Myocyte (in vitro differentiated cells): ENCODE data around the gene EXOC6B. TPM values are rescaled to one million over a fixed set of nuclear protein-coding genes. Genes with fewer than 3 reads are reported as not detected.
"Not testable (repeated sequence)": the region's sequence is repeated elsewhere in the genome, so short reads cannot be mapped to it uniquely, and the experiment has no call there.

Experiments used
- DNase-seq: peaks from one replicate; pipeline ENCODE4 v3.0.0-alpha.2; 2012; ENCODE audit warnings: low read depth
- total RNA-seq: library from RNA; depleted of rRNA; stranded (reverse); fragments of >200 nt; gene quantifications from 2 replicates; pipeline ENCODE4 v1.2.3, GENCODE V29; 2014

Gene EXOC6B
- total RNA-seq, 1 donor from 2014 or later = 15.4 TPM

DNA sequence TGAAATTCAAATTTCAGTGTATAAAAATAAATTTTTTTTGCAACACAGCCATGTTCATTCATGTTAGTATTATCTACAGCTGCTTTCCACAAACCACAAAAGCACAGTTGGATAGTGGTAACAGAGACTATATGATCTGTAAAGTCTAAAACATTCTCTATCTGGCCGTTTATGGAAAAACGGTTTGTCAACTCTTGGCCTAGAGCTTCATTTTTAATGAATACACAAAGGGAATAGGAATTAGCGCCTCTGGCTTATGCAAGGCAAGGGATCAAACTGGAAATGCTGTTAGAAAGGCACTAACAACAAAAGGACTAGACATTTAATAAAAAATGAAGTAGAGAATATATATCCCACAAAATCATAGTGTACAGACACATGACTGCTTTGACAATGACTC lies 211.9 kb downstream of the EXOC6B start:
- DNase-seq = peak; percentile 21

DNA sequence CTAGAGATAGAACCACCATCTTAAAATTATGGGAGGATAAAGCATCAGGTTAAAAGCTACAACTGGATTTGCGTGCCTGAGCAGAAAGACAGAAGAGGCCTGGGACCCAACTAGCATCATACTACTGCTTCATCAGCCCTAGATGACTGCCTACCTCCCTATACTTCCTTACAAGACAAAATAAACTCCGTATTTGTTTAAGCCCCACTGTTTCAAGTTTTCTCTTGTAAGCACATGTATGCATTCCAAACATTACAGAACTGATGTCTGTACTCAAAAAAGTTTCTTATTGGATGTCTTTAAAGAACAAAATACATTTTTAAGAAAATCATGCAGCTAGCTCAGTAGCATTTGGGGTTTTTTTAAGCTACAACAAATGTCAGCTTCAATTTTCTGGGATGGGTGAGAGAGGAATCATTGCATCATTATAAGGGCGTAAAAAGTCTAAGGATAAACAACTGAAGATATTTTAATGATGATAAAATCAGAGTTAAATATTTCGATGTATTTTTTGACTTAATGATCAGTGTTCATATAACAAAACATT lies 213.1 kb downstream of the EXOC6B start:
- DNase-seq = no peak

DNA sequence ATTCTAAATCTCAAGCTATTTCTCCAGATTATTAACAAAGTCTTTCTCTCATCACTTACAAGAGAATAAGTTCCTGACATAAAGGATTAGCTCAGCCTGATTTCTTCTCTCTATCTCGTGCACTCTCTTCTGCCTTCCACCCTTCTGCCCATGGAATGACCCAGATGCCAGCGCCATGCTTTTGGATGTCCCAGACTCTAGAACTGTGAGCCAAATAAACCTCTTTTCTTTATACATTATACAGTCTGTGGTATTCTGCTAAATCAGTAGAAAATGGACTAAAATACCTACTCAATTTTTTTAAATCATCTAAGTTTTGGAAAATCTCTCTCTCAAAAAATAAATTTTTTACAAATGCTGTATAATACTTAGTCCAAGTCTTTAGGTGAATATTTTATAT lies 218.6 kb downstream of the EXOC6B start:
- DNase-seq = no peak

DNA sequence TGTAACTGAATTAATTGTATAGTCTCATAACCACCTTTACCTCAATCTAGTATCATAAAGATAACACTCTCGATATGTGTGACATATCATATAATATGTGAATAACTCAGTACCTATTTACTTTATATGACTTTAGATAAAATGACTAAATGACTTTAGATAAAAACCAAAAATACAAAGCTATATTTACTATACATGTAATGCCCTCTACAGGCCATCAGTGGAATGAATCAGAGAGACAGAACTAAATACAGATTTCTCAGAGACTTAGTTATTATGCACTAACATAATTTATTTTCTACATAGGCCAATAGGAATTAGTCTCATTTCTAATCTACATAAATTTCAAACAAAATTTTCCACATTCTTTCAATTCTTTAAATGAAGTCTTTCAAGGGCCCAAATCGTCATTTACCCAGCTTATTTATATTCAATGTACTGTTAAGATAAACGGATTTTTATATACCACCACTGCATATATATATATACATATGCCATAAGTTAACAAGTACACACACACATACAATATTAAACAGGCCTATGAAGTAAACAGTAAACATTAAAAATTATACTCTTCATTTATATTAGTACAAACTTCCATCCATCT lies 219.9 kb downstream of the EXOC6B start:
- DNase-seq = peak; percentile 14

DNA sequence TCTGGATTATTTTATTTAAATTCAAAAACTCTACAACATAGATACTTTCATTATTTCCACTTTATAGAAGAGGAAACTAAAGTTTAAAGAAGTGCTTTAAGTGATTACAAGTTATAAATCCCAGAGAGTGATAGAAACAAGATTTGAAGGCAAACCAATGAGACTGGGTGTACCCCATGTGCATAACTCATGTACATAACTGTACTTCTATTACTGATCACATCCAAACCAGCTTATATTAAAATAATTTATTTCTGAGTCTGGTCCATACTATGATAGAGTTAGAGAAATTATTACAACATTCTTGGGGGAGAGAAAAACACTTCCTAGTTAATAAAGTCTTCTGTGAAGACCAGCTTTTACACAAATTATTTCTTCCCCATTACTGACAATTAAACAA lies 221.4 kb downstream of the EXOC6B start:
- DNase-seq = no peak

DNA sequence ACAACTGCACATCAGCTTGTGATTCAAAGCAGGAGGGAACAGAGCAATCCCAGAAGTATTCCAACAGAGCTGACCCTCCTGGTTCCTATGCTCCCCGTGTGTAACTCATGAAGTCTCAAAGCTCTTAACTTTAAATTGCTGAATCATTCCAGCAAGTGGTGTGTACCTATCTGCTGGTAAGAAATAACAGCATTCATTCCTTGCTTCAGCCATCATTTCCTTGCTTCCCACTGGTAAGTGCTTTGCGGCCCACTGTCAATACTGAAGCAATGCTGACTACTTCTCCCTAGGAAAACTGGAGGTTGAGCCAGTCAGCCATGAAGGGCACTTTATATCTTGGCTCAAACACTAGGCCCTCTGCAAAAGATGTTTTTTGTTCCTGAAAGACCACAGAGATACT lies 222.4 kb downstream of the EXOC6B start:
- no peak for DNase-seq

DNA sequence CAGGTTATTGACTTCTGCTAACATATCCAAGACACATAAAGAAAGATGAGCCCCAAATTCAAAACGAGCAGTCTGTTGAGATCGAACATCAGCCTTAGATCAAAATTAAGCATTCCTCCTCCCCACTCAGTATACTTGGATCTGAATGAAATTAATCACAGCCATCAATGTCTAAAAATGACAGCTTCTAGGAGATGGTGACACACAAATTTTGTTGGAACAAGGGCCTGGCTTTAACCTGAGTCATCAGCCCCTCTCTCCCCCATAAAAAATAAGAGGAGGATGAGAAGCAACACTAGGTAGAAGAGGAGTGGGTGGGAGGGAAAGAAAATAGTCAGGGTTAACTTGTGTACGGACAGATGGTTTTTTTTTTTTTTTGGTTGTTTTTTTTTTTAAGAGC lies 223.1 kb downstream of the EXOC6B start:
- DNase-seq = no peak

DNA sequence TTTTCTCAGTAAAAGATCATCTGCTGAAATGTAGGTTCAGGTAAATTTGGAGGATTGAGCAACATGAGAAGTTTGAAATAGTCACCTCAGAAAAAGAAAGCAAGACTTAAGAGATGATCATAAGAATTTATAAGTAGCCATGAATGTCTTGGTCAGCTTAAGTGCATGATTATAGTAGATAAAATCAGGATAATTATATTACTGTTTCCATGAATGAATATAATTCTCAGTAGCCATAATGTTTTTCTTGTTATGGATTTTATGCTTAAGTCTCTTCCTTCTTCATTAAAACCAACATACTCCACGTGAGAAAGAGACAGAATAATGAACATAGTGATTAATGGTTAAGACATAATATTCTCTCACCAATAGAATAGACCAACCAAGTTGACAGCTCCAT lies 223.7 kb downstream of the EXOC6B start:
- DNase-seq = no peak

DNA sequence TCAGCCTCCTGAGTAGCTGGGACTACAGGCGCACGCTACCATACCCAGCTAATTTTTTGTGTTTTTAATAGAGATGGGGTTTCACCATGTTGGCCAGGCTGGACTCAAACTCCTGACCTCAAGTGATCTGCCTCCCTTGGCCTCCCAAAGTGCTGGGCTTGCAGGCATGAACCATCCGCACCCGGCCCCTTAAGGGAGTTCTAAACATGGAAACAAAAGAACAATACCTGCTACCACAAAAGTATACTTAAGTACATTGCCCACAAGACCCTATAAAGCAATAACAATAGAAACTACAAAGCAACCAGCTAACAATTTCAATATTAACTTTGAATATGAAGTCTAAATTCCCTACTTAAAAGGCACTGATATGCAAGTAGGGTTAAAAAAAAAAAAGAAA lies 242.0 kb downstream of the EXOC6B start:
- DNase-seq = not testable (repeated sequence)

DNA sequence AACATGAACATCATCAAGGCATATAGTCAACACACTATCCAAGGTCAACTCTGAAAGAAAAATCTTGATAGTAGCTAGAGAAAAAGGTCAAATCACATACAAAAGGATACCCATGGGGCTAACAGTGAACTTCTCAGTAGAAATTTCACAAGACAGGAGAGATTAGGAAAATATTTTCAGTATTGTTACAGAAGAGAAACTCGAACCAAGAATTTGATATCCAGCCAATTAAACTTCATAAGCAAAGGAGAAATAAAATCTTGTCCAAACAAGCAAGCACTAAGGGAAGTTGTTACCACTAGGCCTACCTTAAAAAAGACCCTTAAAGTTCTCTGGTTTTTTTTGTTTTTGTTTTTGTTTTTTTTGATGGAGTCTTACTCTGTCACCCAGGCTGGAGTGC lies 242.5 kb downstream of the EXOC6B start:
- DNase-seq = no peak

DNA sequence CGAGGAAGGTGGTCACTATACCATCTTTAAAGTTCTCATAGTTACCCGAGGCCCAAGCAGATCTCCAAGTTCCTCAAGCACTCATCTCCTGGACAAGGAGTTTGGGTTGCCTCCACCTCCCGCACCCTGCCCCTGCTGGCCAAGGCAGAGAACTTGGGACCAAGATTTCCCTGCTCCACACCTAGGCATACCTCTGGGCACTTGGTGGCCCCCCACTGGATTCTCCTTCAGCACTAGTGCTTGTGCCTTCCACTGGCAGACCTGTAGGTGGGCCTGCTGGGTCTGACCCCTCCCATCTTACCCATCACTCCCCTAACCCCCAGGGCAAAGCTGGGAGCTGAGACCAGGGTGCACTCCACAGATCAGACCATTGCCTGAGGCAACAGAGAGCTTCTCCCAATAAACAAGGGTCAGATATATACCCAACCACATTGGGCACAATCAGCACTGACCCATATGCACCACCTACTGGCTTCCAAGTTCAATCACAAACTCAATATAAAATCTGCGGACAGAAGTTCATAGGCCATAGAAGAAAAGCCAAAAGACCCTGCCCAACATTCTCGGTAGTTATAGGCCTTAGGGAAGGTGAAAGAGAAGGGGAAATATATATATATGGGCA lies 244.2 kb downstream of the EXOC6B start:
- no peak for DNase-seq

DNA sequence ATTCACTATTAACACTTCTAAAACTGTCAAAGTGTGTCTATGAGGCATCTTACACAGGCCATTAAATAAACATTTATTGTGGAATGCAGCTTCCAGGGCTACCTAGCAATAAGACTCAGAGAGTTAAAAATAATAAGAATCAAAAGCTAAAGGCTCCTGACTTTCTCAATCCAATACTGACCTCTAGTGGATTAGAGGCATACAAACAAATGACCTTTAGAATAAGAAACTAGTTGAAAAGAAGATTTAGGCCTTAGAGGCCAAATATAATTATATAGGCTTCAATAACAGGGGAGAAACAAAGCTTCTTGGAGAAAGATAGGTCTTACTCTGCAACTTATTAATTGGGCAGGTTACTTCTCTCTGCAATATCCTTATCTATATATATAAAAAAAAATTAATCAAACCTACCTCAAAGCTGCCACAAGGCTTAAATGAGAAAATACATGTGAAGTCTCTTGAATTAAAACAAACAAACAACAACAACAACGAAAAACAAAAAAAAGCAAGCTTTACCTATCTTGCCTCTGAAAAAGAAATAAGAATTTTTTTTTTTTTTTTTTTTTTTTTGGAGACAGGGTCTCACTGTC lies 246.1 kb downstream of the EXOC6B start:
- DNase-seq = peak; percentile 63

DNA sequence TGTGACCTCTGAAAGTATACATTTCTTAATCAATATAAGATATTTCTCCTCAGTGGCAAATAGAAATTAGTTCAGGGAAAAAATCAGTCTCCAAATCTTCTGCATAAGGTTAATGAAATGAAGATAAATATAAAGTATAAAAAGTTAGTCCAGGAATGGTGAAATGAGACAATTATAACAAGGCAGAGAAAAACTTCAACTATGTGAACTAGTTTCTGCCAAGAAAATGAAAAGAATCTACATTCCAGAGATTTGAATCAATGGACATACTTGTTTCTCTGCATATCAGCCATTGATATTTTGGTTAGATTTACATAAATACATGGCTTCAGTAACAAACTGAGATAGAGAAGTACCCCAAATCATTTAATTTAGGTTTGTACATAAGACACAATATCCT lies 249.0 kb downstream of the EXOC6B start:
- no peak for DNase-seq

DNA sequence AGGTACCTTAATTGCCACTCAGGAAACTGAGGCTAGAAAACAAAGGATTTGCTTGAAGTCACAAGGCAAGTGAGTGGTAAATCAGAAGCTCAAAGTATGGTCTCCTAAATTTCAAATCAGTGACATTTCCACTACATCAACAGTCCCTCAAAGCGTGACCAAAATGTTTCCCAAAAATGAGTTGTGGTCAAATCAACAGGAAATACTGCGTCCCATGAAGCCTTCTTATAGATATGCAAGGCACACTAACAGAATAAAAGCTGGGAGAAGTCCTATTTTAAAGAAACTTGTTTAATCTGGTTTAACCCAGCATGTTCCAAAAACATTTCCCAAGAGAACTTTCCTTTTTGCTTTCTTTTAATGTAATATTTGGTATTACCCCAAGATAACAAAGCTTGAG lies 249.4 kb downstream of the EXOC6B start:
- DNase-seq = no peak

DNA sequence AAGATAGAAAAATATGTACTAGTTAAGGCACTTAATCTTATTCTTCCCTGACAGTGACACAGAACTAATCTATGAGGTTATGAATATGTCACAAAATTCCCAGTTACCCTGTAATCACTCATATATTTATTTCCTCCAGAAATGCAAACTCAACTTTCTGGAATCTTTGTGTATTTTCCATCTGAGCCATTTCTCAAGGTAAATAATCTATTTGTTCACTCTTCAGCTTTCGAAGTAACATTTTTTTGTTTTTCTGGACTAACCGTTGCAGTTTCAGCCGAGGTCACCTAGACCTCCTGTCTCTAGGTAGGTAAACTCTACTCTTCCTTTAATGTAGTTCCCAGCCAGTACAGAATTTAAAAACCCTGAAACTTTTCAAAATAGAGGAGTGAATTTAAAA lies 250.9 kb downstream of the EXOC6B start:
- DNase-seq = no peak

DNA sequence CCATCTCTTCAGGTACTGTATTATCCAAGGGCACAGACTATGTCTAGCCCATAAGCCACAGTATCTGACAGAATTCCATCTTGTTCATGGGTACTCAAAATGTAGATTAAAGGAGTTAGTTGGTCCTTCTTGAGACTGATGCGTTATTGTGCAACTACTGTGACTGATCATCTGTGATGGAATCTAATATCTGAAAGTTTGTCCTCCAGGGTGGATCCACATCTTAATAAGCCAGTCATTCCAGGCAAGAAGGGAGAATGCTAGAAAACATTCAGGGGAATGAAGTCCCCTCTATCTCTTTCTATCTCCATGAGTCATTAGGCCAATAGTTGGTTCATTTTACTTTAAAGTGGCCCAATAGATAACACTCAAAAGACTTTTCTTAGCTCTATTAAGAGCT lies 252.6 kb downstream of the EXOC6B start:
- DNase-seq = no peak

DNA sequence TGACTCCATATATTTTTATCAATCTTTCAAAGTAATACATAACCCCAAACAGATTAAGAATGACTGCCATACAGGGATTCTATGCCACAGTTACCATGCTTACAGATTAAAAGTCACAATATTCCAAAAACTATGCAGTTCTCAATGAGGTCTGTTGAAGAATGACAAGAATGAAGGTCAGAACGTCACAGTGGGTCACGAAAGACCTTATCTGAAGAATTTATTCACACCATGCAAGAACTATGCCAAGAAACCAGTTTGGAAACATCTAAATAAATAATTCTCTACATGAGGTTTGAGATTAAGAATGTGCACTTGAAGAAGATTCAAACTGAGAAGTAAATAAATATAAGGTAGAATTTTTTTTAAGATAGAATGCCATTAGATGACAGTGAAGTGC lies 253.3 kb downstream of the EXOC6B start:
- no peak for DNase-seq

DNA sequence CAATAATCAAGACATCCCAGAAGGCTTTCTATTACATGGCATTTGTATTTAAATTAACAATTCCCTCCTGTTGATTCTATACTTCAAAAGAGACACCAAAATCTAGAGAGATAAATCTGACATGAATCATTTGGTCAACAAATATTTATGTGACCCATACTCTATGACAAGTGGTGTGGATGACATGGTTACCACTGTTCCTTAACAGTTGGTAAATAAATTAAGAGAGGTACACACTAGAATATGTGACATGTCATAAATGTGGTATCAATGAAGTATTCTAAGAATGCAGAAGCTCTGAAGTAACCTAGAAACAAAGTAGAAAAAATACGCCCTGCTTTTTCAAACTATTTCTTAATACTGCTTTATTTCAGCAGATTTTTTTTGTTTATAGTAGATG lies 255.4 kb downstream of the EXOC6B start:
- DNase-seq = peak; percentile 20

DNA sequence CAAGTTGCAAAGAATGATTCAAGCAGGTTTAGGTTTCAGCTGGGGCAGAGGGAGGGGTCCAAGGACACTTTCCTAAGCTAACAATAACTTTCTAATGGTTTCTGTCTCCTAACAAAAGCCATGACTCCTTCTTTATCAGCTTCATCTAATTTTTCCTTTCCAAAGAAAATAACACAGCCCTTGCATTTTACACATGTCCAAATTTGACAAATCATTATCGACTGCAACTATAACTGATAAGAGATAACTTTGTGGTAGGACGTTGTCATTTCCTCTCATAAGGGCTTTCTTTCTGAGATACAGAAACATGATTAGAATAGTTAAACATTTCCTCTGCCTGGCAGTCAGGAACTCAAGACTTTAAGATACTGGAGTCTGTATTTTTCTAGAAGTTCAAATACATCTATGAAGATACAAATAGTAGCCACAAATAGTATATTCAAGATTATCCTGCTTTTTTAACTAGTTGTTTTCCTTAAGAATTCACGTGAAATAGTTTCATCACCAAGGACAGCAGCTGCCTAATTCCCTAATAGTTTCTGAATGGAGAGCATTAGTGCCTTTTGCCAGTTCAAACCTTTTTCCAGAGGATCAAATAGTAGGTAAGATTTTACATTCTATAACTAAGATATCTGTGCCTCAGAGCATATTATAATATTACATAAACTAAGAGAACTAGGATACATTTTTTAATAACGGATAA lies 263.2 kb downstream of the EXOC6B start:
- DNase-seq = peak; percentile 26

DNA sequence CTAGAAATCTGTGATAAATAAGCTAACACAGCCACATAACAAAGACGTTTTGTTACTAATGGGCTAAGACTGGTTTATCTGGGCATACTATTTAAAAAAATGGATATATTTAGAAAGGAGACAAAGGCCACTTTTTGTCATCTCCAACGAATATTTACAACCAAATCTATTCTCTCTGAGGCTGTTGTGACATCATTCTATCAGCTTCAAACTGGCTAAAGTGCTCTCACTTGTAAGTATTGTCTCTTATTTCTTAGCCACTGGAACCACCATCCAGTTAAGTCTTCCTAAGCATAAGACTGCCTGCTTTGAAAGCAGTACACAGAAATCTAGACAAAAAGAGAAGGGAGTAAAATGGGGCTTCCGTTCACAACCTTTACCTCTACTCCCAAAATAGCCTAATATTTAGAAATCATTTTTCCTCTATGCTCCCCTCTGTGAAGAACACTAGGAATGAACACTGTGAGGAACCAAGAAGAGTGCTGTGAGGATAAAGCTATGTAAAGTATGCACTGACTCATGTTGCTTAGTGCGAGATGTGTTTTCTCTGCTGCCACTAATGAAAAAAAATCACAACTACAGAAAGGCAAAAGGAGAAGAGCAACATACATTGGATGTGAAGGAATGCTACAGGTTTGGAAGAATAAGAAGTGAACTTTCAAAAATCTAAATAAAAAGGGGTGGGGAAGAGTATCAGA lies 264.1 kb downstream of the EXOC6B start:
- DNase-seq = peak; percentile 58

DNA sequence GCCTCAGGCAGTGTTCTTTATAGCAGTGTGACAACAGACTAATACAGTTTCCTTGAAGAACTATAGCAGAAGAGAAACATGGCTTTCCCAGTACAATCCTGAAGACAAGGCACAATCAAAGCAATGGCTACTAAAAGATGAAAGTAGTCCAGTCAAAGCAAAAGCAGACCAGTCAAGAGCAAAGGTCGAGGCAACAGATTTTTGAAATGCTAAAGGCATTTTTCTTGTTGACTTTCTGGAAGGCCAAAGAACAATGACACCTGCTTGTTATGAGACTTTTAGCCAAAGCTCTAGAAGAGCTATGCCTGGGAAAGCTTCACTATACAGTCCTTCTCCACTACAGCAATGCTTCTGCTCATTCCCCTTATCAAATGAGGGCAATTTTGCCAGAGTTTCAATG lies 269.9 kb downstream of the EXOC6B start:
- no peak for DNase-seq

DNA sequence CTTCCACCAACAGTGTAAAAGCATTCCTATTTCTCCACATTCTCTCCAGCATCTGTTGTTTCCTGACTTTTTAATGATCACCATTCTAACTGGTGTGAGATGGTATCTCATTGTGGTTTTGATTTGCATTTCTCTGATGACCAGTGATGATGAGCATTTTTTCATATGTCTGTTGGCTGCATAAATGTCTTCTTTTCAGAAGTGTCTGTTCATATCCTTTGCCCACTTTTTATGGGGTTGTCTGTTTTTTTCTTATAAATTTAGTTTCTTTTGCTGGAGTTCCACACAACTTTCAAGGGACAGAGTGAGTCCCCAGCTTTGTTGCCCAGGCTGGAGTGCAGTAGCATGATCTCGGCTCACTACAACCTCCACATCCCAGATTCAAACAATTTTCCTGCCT lies 270.5 kb downstream of the EXOC6B start:
- DNase-seq = not testable (repeated sequence)
